ENCODE measurements around the gene ID4.

Gene ID4

DNA sequence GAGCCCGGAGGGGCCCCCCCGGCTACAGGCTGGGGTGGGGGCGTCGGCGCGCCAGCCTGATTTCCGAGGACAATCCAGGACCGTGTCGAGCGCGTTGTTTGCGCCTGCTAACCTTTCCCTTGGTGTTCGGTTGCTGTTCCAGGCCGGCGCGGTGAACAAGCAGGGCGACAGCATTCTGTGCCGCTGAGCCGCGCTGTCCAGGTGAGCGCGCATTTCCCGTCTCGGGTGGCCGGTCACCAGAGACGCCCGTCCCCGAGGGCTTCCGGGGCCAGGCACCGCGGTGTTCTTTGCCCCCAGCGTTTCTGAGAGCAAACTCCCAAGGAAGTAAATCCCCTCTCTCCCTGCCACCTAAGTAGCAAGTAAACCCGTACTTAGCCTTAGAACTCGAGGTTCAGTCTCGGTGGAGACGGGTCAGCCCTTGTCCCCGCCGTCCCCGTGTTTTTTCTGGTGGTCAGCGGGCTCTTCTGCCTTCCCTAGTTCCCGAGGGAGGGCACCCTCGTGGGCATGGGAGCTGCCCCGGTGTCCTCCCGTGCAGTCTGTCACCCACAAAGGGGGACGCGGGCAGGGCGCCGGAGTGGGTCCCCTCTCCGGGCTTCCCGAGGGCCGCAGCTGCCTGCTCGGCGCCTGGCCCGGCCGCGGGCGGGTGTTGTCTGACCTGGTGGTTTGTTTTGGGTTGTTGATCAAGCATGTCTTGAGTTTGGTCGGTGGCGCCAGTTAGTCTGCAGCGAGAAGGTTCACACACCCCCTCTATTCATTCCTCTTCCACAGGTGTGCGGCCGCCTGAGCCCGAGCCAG is 1.5 kb downstream of the ID4 start:
- Histone ChIP-seq H3K36me3 (replicated peaks; ENCODE audit: low read depth, low read length) (no peaks in the 10 kb centered on the region), H3K27ac (ENCODE audit: low read length) (no peak overlapping the region), H3K9me3 (ENCODE audit: insufficient read depth, low read length) (no peaks in the 10 kb centered on the region), H3K27me3 (ENCODE audit: low read depth, low read length) (no peaks in the 10 kb centered on the region), H2AFZ (ENCODE audit: low read depth, low read length) (no peak overlapping the region), H3K4me1 (ENCODE audit: low read length) (no peaks in the 10 kb centered on the region), H3K9ac (ENCODE audit: low read length) (no peak overlapping the region), H3K4me2 (ENCODE audit: low read length) (no peak overlapping the region), H3K79me2 (ENCODE audit: low read length) (no peaks in the 10 kb centered on the region), H4K20me1 (ENCODE audit: insufficient read depth, low read length) (no peaks in the 10 kb centered on the region), H3K4me3 (ENCODE audit: low read length) (no peak overlapping the region)
- no peak for TF ChIP-seq EZH2phosphoT487 (IDR thresholded peaks at IDR 0.05; ENCODE audit: low read depth)
- TF ChIP-seq, protein P1, sequence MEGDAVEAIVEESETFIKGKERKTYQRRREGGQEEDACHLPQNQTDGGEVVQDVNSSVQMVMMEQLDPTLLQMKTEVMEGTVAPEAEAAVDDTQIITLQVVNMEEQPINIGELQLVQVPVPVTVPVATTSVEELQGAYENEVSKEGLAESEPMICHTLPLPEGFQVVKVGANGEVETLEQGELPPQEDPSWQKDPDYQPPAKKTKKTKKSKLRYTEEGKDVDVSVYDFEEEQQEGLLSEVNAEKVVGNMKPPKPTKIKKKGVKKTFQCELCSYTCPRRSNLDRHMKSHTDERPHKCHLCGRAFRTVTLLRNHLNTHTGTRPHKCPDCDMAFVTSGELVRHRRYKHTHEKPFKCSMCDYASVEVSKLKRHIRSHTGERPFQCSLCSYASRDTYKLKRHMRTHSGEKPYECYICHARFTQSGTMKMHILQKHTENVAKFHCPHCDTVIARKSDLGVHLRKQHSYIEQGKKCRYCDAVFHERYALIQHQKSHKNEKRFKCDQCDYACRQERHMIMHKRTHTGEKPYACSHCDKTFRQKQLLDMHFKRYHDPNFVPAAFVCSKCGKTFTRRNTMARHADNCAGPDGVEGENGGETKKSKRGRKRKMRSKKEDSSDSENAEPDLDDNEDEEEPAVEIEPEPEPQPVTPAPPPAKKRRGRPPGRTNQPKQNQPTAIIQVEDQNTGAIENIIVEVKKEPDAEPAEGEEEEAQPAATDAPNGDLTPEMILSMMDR (IDR thresholded peaks at IDR 0.05; ENCODE audit: low read depth, low read length) = no peak

DNA sequence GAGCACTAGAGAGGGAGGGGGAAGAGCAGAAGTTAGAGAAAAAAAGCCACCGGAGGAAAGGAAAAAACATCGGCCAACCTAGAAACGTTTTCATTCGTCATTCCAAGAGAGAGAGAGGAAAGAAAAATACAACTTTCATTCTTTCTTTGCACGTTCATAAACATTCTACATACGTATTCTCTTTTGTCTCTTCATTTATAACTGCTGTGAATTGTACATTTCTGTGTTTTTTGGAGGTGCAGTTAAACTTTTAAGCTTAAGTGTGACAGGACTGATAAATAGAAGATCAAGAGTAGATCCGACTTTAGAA is 2.0 kb downstream of the ID4 start:
- H4K20me1 ChIP-seq (ENCODE audit: insufficient read depth, low read length) = no peaks in the 10 kb centered on the region
- H3K4me2 ChIP-seq (ENCODE audit: low read length) = no peak overlapping the region
- no peaks in the 10 kb centered on the region for H3K9me3 ChIP-seq (ENCODE audit: insufficient read depth, low read length)
- TF ChIP-seq, protein P1 (IDR thresholded peaks at IDR 0.05; ENCODE audit: low read depth, low read length) = no peak
- TF ChIP-seq EZH2phosphoT487 (IDR thresholded peaks at IDR 0.05; ENCODE audit: low read depth) = no peak
- H3K4me1 ChIP-seq (ENCODE audit: low read length) = no peaks in the 10 kb centered on the region
- no peaks in the 10 kb centered on the region for H3K27me3 ChIP-seq (ENCODE audit: low read depth, low read length)
- no peaks in the 10 kb centered on the region for H3K79me2 ChIP-seq (ENCODE audit: low read length)
- H3K36me3 ChIP-seq (replicated peaks; ENCODE audit: low read depth, low read length) = no peaks in the 10 kb centered on the region
- no peak overlapping the region for H3K9ac ChIP-seq (ENCODE audit: low read length)
- no peak overlapping the region for H3K27ac ChIP-seq (ENCODE audit: low read length)
- no peak overlapping the region for H2AFZ ChIP-seq (ENCODE audit: low read depth, low read length)
- H3K4me3 ChIP-seq (ENCODE audit: low read length) = no peak overlapping the region

DNA sequence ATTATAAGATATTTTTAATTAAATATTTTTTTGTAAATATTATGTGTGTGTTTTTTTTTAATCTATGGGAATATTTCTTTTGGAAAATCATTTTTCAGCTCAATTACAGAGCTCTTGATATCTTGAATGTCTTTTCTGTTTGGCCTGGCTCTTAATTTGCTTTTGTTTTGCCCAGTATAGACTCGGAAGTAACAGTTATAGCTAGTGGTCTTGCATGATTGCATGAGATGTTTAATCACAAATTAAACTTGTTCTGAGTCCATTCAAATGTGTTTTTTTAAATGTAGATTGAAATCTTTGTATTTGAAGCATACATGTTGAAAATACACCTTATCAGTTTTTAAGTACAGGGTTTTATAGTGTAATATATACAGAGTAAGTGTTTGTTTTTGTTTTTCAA is 2.6 kb downstream of the ID4 start:
- H2AFZ ChIP-seq (ENCODE audit: low read depth, low read length) = no peak overlapping the region
- no peak overlapping the region for H3K27ac ChIP-seq (ENCODE audit: low read length)
- H3K79me2 ChIP-seq (ENCODE audit: low read length) = no peaks in the 10 kb centered on the region
- H3K4me1 ChIP-seq (ENCODE audit: low read length) = no peaks in the 10 kb centered on the region
- no peaks in the 10 kb centered on the region for H4K20me1 ChIP-seq (ENCODE audit: insufficient read depth, low read length)
- no peak overlapping the region for H3K4me2 ChIP-seq (ENCODE audit: low read length)
- no peak overlapping the region for H3K4me3 ChIP-seq (ENCODE audit: low read length)
- H3K9ac ChIP-seq (ENCODE audit: low read length) = no peak overlapping the region
- no peaks in the 10 kb centered on the region for H3K27me3 ChIP-seq (ENCODE audit: low read depth, low read length)
- no peaks in the 10 kb centered on the region for H3K9me3 ChIP-seq (ENCODE audit: insufficient read depth, low read length)
- TF ChIP-seq EZH2phosphoT487 (IDR thresholded peaks at IDR 0.05; ENCODE audit: low read depth) = no peak
- TF ChIP-seq, protein P1 (IDR thresholded peaks at IDR 0.05; ENCODE audit: low read depth, low read length) = no peak
- H3K36me3 ChIP-seq (replicated peaks; ENCODE audit: low read depth, low read length) = no peaks in the 10 kb centered on the region

DNA sequence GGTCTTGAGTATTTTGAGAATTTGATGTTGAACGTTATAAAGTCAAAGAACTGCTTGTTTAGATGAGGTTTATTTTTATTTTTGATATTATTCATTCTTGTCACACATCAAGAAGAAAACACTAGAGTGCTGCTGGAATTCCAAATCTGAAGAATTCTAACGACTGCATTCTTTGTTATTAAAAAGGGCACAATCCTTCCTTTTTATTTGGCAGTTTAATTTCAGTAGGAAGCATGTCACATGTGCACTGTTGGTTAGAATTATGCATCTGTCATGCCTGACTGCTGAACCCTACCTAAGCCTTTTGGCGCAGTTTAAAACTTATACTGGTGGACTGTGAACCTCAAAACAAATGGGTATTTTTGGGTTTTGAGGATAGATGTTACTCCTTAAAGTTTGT is 4.0 kb downstream of the ID4 start:
- H3K4me3 ChIP-seq (ENCODE audit: low read length) = no peak overlapping the region
- no peak overlapping the region for H3K4me2 ChIP-seq (ENCODE audit: low read length)
- H3K27ac ChIP-seq (ENCODE audit: low read length) = no peak overlapping the region
- H3K9ac ChIP-seq (ENCODE audit: low read length) = no peak overlapping the region
- H3K27me3 ChIP-seq (ENCODE audit: low read depth, low read length) = no peaks in the 10 kb centered on the region
- no peaks in the 10 kb centered on the region for H3K9me3 ChIP-seq (ENCODE audit: insufficient read depth, low read length)
- H2AFZ ChIP-seq (ENCODE audit: low read depth, low read length) = no peak overlapping the region
- H4K20me1 ChIP-seq (ENCODE audit: insufficient read depth, low read length) = no peaks in the 10 kb centered on the region
- no peaks in the 10 kb centered on the region for H3K79me2 ChIP-seq (ENCODE audit: low read length)
- H3K36me3 ChIP-seq (replicated peaks; ENCODE audit: low read depth, low read length) = no peaks in the 10 kb centered on the region
- no peak for TF ChIP-seq EZH2phosphoT487 (IDR thresholded peaks at IDR 0.05; ENCODE audit: low read depth)
- TF ChIP-seq, protein P1 (IDR thresholded peaks at IDR 0.05; ENCODE audit: low read depth, low read length) = no peak
- H3K4me1 ChIP-seq (ENCODE audit: low read length) = no peaks in the 10 kb centered on the region

Measured in OCI-LY3 (cell line).